ENCODE results near the gene ZMYND8.
"Not testable (repeated sequence)": the region's sequence is repeated elsewhere in the genome, so short reads cannot be mapped to it uniquely, and the experiment has no call there.

GRCh38 chr20:47176217-47176616 is 180.3 kb downstream of the ZMYND8 start:
- TF ChIP-seq POLR2A, CTCF (IDR thresholded peaks at IDR 0.05): not testable (repeated sequence)

All from thyroid gland (tissue), 4 donors.